Gastrocnemius medialis (tissue), 4 donors: Measurements from ENCODE around the gene SSX3.
"Not testable (repeated sequence)": the region's sequence is repeated elsewhere in the genome, so short reads cannot be mapped to it uniquely, and the experiment has no call there.

Source experiments
- CTCF ChIP-seq, 5 experiments: fragments of 450-650 bp in 3 of 5; fragments of 200-600 bp in 2 of 5; sonication (generic) in 2 of 5; IDR thresholded peaks in 4 of 5; conservative IDR thresholded peaks in 1 of 5; 1 replicate in 4 of 5; 2 replicates in 1 of 5; pipeline ENCODE4 v1.5.1; 2016 to 2019; ENCODE audit warnings: antibody characterized with exemption in 5 of 5, mild to moderate bottlenecking in 3 of 5, moderate library complexity in 3 of 5
- POLR2A ChIP-seq, 2 donors: fragments of 450-650 bp; IDR thresholded peaks; one replicate each; pipeline ENCODE4 v1.6.1; 2017; ENCODE audit warnings: antibody characterized with exemption in 2 of 2, mild to moderate bottlenecking in 2 of 2, moderate library complexity in 2 of 2

GRCh38 chrX:48356315-48357094 lies at the start of gene SSX3:
- not testable (repeated sequence) for TF ChIP-seq POLR2A (IDR thresholded peaks at IDR 0.05); CTCF (IDR thresholded peaks at IDR 0.05 in 4 of 5, conservative IDR thresholded peaks at IDR 0.05 in 1 of 5)
